ENCODE measurements around the gene DTNBP1.
A peak's percentile ranks its signal among the peaks of the same experiment; 100 is the strongest.

The DTNBP1 gene, protein sequence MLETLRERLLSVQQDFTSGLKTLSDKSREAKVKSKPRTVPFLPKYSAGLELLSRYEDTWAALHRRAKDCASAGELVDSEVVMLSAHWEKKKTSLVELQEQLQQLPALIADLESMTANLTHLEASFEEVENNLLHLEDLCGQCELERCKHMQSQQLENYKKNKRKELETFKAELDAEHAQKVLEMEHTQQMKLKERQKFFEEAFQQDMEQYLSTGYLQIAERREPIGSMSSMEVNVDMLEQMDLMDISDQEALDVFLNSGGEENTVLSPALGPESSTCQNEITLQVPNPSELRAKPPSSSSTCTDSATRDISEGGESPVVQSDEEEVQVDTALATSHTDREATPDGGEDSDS

GRCh38 chr6:15662326-15663129, at the start of gene DTNBP1:
Gene DTNBP1, minus strand, starts transcription at chr6:15663028. Its CDS starts 159 bp downstream, at chr6:15662869.
- no peak for DNase-seq

GRCh38 chr6:15709651-15710269, 46.9 kb upstream of the DTNBP1 start:
- DNase-seq = no peak

GRCh38 chr6:15708231-15708630, 45.4 kb upstream of the DTNBP1 start:
- no peak for DNase-seq

- no peak for DNase-seq
Observed at GRCh38 chr6:15705981-15706380, 43.2 kb upstream of the DTNBP1 start.

DNA sequence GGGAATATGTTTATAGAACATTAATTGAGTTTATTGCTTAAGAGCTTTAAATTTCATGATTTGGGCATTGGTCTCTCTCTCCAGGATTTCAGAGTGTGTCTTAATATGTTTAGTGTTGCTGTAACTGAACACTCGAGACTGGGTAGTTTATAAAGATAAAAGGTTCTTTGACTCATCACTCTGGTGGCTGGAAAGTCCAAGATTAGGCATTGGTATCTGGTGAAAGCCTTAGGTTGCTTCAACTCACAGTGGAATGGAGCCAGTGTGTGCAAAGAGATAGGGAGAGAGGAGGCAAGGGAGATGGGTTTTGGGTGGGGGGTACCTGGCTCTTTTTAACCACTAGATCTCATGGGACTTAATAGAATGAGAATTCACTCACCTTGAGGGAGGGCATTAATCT, 35.6 kb upstream of the DTNBP1 start:
- DNase-seq = no peak

GRCh38 chr6:15697895-15698294, 35.1 kb upstream of the DTNBP1 start:
- no peak for DNase-seq

DNA sequence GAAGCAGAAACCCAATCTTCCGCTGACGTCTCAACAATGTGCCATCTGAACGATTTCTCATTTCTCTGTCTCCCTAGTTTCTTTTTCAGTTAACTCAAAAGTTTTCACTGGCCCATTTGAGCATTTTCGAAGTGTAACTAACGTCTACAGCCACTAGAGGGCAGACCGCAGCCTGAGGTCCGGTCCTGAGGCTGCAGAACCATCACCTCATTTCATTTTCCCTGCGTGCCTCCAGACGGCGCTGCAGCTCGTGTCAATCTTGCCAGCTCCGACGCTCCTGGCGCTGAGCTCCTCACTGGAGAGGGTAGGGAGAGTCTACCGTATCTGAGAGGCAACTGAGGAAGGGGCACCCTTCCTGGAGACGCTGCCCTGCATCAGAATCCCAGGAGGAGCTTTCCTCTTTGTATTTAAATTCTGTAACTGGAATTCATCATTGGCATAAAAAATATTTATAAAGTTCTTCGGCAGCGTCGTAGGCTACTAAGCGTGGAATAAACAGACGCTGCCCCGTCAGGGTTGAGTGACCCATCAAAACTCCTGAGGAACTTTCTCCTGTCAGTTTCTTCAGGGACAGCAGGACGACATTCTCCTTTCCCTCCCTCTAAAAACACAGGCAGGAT, 28.5 kb upstream of the DTNBP1 start:
- peak; percentile 61 for DNase-seq

DNA sequence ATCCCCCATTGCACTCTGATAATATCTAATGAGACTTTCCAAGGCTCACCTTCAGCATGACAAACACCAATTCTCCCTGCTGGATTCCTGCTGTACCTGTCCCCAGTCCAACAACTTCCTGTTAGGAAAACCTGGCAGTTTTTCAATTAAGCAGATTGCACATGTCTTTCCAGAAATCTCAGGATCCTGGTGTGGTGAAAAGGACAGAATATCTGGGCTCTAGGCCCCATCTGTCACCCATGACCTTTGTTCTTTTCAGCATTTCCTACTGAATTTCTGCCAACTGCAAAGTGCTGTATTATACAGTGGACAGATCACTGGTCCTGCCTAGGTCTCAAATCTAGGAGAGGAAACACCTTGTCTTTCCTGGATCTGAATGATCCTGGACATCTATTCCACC, 27.7 kb upstream of the DTNBP1 start:
- no peak for DNase-seq

DNA sequence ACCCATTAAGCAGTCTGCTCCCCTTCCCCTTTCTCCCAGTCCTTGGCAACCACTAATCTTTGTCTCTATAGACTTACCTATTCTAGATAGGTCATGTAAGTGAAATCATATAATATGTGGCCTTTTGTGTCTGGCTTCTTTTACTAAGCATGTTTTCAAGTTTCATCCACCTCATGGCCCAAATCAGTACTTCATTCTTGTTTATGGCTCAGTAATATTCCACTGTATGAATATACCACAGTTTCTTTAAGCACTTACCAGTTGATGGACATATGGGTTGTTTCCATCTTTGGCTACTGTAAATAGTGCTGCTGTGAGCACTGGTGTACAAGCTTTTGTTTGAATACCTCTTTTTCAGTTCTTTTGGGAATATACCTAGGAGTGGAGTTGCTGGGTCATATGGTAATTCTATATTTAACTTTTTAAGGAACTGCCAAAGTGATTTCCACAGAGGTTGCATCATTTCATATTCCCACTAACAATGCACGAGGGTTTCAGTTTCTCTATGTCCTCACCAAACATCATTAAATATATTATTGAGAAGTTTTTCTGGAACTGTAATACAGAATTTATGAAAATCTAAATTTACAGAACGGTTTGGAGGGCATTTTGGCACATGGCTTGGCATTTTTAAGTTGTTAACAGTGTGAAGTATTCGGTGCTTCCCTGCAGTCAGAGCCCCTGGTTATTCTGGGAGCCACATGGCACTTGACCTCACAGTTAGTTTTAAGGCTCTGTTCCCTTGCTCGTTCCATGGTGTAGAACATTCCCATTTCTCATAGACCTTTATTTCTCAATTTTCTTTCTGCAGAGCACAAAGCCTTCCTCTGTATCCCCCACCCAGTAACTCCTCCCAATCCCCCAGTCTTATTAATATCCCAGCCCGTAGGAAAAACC, 27.0 kb upstream of the DTNBP1 start:
- no peak for DNase-seq

- DNase-seq = no peak
Observed at GRCh38 chr6:15685619-15686018, 22.8 kb upstream of the DTNBP1 start.

- no peak for DNase-seq
Observed at GRCh38 chr6:15682965-15683822, 20.4 kb upstream of the DTNBP1 start.

DNA sequence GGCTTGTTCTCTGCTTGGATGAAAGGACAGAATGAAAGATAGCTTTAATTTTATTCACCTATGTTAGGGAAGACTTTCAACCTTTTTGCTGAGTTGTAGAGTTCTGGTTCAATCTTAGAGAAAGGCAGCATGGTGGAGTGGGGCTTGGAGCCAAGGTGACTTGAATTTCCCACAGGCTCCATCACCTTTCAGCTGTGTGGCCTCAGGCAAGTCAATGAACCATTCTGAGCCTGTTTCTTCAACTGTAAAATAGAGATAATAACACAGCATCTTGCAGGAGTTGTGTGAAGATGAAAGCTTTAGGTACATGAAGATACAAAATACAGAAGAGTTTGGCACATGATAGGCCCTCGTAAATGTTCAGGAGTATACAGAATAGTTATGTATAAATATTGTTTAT, 19.1 kb upstream of the DTNBP1 start:
- no peak for DNase-seq

DNA sequence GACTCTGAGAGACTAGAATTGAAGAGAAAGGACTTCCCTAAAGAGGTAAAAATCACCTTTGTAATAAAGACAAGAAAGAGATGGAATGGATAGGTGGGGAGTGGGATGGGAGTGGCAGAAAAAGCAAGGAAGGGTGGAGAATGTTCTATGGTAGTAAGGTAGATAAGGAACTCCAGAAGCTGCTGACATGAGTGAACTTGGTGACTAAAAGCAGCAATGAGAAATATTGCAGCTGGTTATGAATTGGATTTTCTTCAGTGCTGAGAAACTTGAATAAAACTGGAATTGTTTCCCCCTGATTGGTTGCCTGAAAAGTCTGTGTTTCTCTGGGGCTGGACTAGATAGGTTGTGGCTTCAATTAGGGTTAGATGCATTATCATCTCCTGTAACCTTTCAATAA, 15.7 kb upstream of the DTNBP1 start:
- DNase-seq = no peak

DNA sequence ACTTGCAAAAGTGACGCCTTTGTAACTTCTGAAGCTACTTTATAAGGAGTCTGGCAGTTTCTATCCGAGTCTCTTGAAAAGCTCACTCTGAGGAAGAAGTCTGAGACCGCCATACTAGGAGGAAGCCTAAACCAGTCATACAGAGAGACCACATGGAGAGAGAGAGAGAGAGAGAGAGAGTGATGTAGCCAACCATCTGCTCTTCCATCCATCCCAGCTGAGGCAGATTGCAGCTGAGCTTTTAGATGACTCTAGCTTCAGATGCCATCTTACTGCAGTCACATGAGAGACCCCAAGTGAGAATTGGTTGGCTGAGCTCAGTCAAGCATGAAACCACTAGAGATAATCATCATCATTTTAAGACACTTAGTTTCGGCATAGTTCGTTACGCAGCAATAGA, 15.0 kb upstream of the DTNBP1 start:
- no peak for DNase-seq

GRCh38 chr6:15675536-15676220, 12.8 kb upstream of the DTNBP1 start:
- DNase-seq = no peak

DNA sequence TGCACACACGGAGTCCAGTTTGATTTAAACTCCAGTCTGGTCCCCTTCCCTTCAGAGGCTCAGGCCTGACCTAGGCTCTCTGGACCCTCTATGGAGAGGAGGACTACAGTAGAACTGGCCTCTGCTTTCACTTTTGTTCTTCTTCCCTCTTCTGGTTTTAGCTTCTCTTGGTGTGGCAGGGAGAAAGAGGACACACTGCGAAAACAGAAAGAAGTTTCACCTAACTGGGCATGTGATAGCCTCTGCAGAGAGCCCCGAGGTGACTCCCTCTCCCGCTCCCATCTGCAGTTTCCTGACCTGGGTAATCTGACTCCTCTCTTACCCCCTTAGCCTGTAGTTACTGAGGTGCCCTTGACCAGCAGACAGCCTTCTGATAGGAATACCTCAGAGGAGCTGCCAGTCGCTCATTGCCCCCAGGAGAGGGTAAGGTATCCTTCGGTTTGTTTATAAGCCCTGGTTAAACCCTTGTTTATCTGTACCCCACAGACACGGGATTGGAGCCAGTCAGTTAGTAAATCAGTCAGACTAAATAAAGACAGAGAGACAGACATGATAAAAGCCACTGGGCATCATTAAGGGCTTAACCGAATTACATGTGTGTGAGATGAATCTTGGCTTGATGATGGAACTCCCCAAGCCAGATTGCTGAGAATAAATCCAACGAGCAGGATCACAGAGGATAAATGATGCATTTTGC, 12.0 kb upstream of the DTNBP1 start:
- no peak for DNase-seq

- DNase-seq = no peak
Observed at GRCh38 chr6:15673666-15674065, 10.8 kb upstream of the DTNBP1 start.

DNA sequence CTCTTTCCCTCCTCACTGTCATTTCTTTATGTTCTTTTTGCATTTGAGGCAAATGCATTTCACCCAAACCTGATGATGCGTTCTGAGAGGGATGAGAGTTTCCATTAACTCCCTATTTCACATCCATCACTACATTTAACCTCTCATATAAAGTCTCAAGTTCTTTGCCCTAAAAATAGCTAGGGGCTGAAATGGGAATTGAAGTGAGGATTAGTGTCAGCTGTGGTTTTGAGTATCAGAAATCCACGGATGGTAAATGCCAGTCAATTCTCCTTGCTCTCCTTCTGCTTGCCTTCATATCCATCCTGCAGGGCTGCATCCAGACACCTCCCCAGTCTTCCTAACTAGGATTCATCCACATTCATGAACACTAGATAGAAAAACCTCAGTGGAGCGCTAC, 10.0 kb upstream of the DTNBP1 start:
- no peak for DNase-seq

DNA sequence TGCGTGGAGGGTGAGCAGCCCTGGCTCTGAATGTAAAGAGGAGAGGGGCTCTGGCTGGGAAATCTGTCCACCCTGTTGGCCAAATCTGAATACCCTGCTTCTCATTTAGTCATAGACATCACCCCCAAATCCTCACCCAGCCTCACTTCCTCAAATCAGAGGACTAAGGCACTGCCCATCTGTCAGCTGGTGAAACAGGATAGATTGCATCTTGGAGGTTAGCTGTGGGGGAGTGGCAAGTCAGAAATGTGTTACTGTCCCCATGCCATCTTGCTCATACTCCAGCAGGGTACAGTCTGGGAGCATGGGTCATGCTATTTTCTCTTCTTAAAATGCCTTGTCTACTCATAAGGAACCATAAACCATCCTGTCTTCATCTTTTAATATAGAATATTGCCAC, 9.5 kb upstream of the DTNBP1 start:
- no peak for DNase-seq

DNA sequence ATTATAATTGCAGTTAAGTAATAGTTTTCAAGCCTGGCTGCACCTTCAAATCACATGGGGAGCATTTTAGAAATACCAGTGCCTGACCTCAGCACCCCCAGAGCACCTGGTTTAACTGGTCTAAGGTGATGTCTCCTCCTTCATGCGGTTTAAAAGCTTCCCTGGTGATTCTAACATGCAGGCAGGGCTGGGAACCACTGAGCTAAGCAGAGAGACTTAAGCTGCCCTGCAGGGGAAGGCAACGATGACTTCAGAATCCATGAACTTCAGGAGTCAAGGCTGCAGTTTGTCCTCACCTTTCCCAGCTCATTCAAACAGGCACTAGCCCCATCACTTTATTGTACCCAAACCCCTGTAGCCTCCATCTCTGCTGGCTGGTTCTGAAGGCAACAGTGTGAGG, 6.1 kb upstream of the DTNBP1 start:
- no peak for DNase-seq
